Ectodermal cell (in vitro differentiated cells): ENCODE data around the gene ADAM15.
A peak's percentile ranks its signal among the peaks of the same experiment; 100 is the strongest.

Experiments
- H3K27ac ChIP-seq: 2 replicates; pipeline ENCODE4 v1.7.0; 2013; ENCODE audit warnings: mild to moderate bottlenecking, low read depth, low read length; ENCODE audit not compliant: insufficient read depth, poor library complexity, severe bottlenecking
- H3K27me3 ChIP-seq: 2 replicates; pipeline ENCODE4 v1.7.0; 2013; ENCODE audit warnings: mild to moderate bottlenecking, low read length; ENCODE audit not compliant: insufficient read depth, control insufficient read depth, poor library complexity, severe bottlenecking
- H3K36me3 ChIP-seq: one replicate; pipeline ENCODE4 v1.7.0; 2013; ENCODE audit warnings: low read length; ENCODE audit not compliant: control insufficient read depth, insufficient read depth
- H3K4me1 ChIP-seq: one replicate; pipeline ENCODE4 v1.7.0; 2013; ENCODE audit warnings: low read length; ENCODE audit not compliant: control insufficient read depth, insufficient read depth
- H3K4me3 ChIP-seq: 2 replicates; pipeline ENCODE4 v1.7.0; 2013; ENCODE audit warnings: low read depth, low read length, control low read depth; ENCODE audit not compliant: insufficient read depth
- H3K9me3 ChIP-seq: 2 replicates; pipeline ENCODE4 v1.7.0; 2013; ENCODE audit warnings: mild to moderate bottlenecking, low read length, moderate library complexity; ENCODE audit not compliant: control insufficient read depth
- WGBS, 2 experiments: methylation state at CpG; one replicate each; pipeline ENCODE4 v1.1.7; 2013; ENCODE audit warnings: missing lambda C conversion rate in 2 of 2; 5-methylcytosine and 5-hydroxymethylcytosine counted together

The ADAM15 gene

DNA sequence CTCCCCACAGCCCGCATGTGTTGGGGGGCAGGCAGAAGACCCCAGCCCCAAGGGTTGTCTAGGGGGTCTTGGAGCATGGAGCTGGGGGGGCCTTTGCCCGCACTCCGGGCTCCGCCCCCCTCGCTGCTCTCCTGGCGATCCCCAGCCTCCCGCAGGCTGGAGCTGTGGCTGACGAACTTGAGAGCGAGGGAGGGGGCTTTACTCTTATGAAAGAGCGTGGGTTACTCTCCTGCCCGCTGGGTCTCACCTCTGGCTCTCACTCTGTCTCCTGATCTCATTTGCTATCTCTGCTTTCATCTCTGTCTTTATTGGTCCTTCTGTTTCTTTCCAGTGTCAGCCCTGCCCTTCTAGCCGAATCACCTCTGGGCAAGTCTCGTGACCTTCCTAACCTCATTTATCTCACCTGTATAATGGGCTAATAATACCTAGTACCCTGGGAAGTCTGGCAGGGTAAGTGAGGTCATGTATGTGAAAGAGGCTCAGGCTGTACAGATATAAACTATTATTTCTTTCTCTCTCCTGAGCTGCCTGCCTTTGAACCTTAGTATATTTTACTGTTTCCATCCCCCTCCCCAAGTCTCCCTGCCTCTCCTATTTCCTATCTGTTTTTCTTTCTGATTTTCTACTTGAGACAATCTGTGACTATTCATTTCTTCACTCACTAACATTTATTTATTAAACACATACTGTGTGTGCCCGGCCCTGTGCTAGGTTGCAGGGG lies 13.2 kb downstream of the ADAM15 start:
- Histone ChIP-seq H3K27me3 (peaks cover 19% of the 10 kb centered on the region), H3K9me3 (no peaks in the 10 kb centered on the region), H3K4me1 (peaks cover 28% of the 10 kb centered on the region), H3K27ac (peak overlapping the region; percentile 96), H3K36me3 (no peaks in the 10 kb centered on the region), H3K4me3 (peak overlapping the region; percentile 95)
- 3 to 5% methylated on average over 13 of the region's 14 CpGs for WGBS, 2 experiments

GRCh38 chr1:155064832-155065429 lies 13.8 kb downstream of the ADAM15 start:
- H3K4me3 ChIP-seq, result no peak overlapping the region
- H3K9me3 ChIP-seq, result no peaks in the 10 kb centered on the region
- H3K27me3 ChIP-seq, result peaks cover 20% of the 10 kb centered on the region
- peaks cover 34% of the 10 kb centered on the region for H3K4me1 ChIP-seq
- no peak overlapping the region for H3K27ac ChIP-seq
- H3K36me3 ChIP-seq, result no peaks in the 10 kb centered on the region
- WGBS, 2 experiments, result 65 to 67% methylated on average over 5 of the region's 5 CpGs

GRCh38 chr1:155066777-155067176 lies 15.7 kb downstream of the ADAM15 start:
- 91 to 94% methylated on average over 8 of the region's 8 CpGs for WGBS, 2 experiments
- no peaks in the 10 kb centered on the region for H3K36me3 ChIP-seq
- peaks cover 43% of the 10 kb centered on the region for H3K4me1 ChIP-seq
- no peak overlapping the region for H3K27ac ChIP-seq
- peaks cover 35% of the 10 kb centered on the region for H3K27me3 ChIP-seq
- no peaks in the 10 kb centered on the region for H3K9me3 ChIP-seq
- no peak overlapping the region for H3K4me3 ChIP-seq

GRCh38 chr1:155068599-155068998 lies 17.5 kb downstream of the ADAM15 start:
- Histone ChIP-seq H3K27ac (no peak overlapping the region), H3K4me3 (no peak overlapping the region), H3K36me3 (no peaks in the 10 kb centered on the region), H3K4me1 (peaks cover 34% of the 10 kb centered on the region), H3K27me3 (peaks cover 37% of the 10 kb centered on the region), H3K9me3 (no peaks in the 10 kb centered on the region)
- WGBS, 2 experiments, result 78 to 88% methylated on average over 3 of the region's 3 CpGs

GRCh38 chr1:155069551-155070157 lies 18.5 kb downstream of the ADAM15 start:
- no peaks in the 10 kb centered on the region for H3K36me3 ChIP-seq
- no peak overlapping the region for H3K27ac ChIP-seq
- H3K27me3 ChIP-seq, result peaks cover 40% of the 10 kb centered on the region
- peaks cover 29% of the 10 kb centered on the region for H3K4me1 ChIP-seq
- 41 to 42% methylated on average over 7 of the region's 7 CpGs for WGBS, 2 experiments
- no peaks in the 10 kb centered on the region for H3K9me3 ChIP-seq
- no peak overlapping the region for H3K4me3 ChIP-seq

DNA sequence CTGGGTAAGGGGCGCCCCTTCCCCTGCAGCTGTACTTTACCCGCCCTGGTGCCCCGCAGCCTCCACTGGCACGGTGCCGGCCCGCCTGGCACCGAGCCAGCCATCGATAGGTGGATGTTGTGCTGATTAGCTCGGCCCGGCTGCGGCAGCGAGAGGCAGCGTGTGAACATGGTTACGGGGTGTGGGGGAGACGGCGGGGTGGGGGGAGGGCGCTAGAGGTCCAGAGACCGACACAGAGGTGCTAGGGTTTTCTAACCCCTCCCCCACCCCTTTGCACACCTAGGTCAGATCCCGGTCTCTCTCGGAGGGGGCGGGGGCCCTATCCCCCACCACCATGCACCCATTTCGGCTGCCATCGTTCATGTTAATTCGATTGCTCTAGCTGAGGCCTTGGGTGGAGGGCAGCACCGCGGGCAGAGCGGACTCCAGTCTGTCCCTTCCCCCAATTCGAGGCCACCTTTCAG lies 19.1 kb downstream of the ADAM15 start:
- WGBS, 2 experiments, result 16 to 18% methylated on average over 27 to 28 of the region's 28 CpGs
- H3K9me3 ChIP-seq, result no peaks in the 10 kb centered on the region
- H3K4me3 ChIP-seq, result peak overlapping the region; percentile 47
- H3K4me1 ChIP-seq, result peaks cover 23% of the 10 kb centered on the region
- no peak overlapping the region for H3K27ac ChIP-seq
- H3K27me3 ChIP-seq, result peaks cover 43% of the 10 kb centered on the region
- H3K36me3 ChIP-seq, result no peaks in the 10 kb centered on the region

DNA sequence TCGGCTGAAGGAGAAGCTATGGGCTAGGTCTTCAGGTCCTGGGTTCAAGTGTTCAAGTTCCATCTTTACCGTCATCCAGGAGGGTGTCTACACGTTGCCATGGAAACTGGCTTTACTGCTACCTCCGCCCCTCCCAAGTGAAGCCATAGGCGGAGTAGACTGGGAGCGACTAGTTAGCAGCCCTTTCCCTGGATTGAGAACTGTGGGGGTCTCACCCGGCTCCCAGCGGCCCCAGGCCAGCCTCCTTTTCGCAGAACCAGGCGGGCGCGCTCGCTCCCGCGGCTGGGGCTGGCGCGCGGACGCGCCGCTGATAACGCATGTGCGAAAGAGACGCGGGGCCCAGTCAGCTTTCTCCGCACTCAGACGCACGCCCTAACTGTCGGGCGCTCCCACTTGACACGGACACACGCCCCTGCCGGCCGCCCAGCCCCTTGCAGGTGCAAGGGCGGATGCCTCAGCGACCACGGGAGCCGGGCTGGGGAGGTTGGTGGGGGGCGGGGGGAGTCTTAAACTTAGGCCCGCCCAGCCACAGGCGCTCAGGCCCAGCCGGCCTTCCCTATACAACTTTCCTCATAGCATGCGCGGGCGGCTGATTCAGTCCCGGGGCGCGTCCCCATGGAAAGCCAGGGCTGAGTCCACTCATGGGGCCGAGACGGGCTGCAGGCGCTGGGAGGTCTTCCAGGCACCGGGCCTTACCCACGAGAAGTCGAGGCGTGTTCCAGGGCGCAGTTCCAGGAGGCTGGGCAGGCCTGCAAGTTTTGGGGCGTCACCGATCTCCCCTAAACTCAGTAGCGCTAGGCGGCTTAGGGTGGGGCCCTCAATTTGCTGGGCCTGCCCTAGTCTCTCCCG lies 19.8 kb downstream of the ADAM15 start:
- peak overlapping the region; percentile 47 for H3K4me3 ChIP-seq
- WGBS, 2 experiments, result 7 to 8% methylated on average over 61 of the region's 61 CpGs
- peaks cover 43% of the 10 kb centered on the region for H3K27me3 ChIP-seq
- H3K27ac ChIP-seq, result no peak overlapping the region
- H3K36me3 ChIP-seq, result no peaks in the 10 kb centered on the region
- H3K4me1 ChIP-seq, result peaks cover 22% of the 10 kb centered on the region
- no peaks in the 10 kb centered on the region for H3K9me3 ChIP-seq

DNA sequence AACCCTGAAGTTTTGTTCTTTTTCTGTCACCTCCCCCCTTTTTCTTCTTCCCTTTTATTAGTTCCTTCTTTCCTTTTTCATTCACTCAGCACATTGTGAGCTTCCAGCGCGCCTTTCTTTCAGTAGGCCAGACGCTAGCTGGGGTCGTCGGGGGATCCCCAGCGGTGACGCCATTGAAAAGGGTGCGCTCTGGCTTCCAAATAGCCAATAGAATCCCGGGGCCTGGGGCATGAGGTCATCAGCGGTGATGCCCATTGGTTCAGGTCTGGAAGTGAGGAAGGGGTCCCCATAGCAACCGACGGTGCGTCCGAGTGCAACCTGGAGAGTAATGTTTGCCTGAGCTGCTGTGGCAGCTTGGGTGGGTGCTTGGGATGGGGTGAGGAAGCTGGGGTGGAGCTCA lies 20.6 kb downstream of the ADAM15 start:
- Histone ChIP-seq H3K27ac (no peak overlapping the region), H3K4me1 (peaks cover 22% of the 10 kb centered on the region)

DNA sequence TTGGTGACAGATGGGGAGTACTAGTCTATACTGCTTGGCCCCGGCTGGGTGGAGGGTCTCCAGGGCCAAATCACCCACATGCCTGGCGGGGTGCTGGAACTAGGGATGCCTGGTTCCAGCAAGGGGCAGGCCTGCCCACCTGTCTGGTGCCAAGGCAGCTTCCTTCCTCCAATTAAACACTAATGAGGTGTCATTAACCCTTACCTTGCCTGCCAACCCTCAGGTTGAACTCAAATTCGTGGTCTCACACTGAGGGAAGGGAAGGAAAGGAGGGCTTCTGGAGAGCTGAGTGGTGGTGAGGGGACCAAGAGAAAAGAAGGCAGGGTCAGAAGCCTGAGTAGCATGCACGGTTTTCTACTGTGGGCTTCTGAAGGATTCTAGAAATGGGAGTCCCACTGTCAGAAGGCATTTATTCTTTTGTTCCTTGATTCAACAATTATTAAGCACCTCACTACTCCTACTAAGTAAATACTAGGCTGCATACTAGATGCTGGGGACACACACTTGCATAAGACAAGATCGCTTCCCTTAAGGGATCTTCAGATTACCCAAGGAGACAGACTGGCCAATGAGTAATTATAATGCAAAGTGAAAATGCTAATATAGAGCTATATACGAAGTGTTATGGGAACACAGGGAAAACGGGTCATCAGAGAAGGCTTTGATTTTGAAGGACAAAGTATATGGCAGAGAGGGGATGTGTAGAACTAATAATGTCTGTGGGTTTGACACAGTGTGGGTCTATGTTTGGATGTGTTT lies 21.6 kb downstream of the ADAM15 start:
- H3K36me3 ChIP-seq, result no peaks in the 10 kb centered on the region
- H3K27ac ChIP-seq, result no peak overlapping the region
- no peak overlapping the region for H3K4me3 ChIP-seq
- H3K9me3 ChIP-seq, result no peaks in the 10 kb centered on the region
- 57 to 61% methylated on average over 7 of the region's 7 CpGs for WGBS, 2 experiments
- peaks cover 47% of the 10 kb centered on the region for H3K27me3 ChIP-seq
- H3K4me1 ChIP-seq, result peaks cover 22% of the 10 kb centered on the region

More for the DNA sequence above, 20.6 kb downstream of the ADAM15 start:
- Histone ChIP-seq H3K9me3 (no peaks in the 10 kb centered on the region), H3K36me3 (no peaks in the 10 kb centered on the region), H3K27me3 (peaks cover 43% of the 10 kb centered on the region), H3K4me3 (no peak overlapping the region)
- 16 to 24% methylated on average over 14 of the region's 14 CpGs for WGBS, 2 experiments
